HepG2 (cell line): Measurements from ENCODE around the gene PDE4D. TPM values are rescaled to one million over a fixed set of nuclear protein-coding genes. Genes with fewer than 3 reads are reported as not detected.

Source experiments
- ATAC-seq: fragments of 200-7000 bp; cut with Tn5 transposase; 3 replicates; pipeline ENCODE4 v1.9.1; 2020; ENCODE audit warnings: mild to moderate bottlenecking, moderate library complexity
- BruUV-seq: library from RNA; stranded (reverse); fragments of 400-500 nt; replicated peaks from 2 replicates; lab custom pipeline; 2021; lab: Mats Ljungman, UMichigan
- CTCF ChIA-PET: fragments of 300-600 bp; formaldehyde crosslinking; extraction: SDS; loops from one replicate; lab custom pipeline; 2021; ENCODE audit warnings: low total read pairs, inconsistent platforms, low intra/inter-chr PET ratio; lab: Yijun Ruan, JAX
- POLR2A ChIA-PET: fragments of 350-600 bp; sonication (Branson Sonifier 250); formaldehyde crosslinking; loops from one replicate; lab custom pipeline; 2020; ENCODE audit warnings: antibody characterized with exemption, inconsistent platforms; lab: Yijun Ruan, JAX
- DNase-seq: peaks from one replicate; pipeline ENCODE4 v3.0.0-alpha.2; 2015; ENCODE audit warnings: low spot score
- FAIRE-seq: peaks from 3 replicates; lab custom pipeline; 2011; peaks lifted over from hg19 to GRCh38; lab: Jason Lieb, UNC
- H2AFZ ChIP-seq: one replicate; pipeline ENCODE4 v1.6.1; 2011; ENCODE audit warnings: low read length, inconsistent platforms
- H3K27ac ChIP-seq: fragments of 300-600 bp; 3 replicates; pipeline ENCODE4 v1.8.0; 2011; ENCODE audit warnings: mixed run types, mild to moderate bottlenecking, mixed read lengths, low read length, inconsistent platforms; ENCODE audit not compliant: insufficient read depth; ENCODE audit errors: extremely low read length
- H3K27me3 ChIP-seq, 2 experiments: fragments of 200-600 bp in 1 of 2; 2 replicates in 1 of 2; 3 replicates in 1 of 2; pipeline versions ENCODE4 v1.6.0 to v1.8.0; 2011; ENCODE audit warnings: low read length in 2 of 2, mild to moderate bottlenecking in 2 of 2, moderate library complexity in 2 of 2, inconsistent platforms in 1 of 2; ENCODE audit not compliant: insufficient read depth in 2 of 2, control insufficient read depth in 1 of 2
- H3K36me3 ChIP-seq, 2 experiments: fragments of 200-600 bp in 1 of 2; replicated peaks in 1 of 2; 2 replicates in 1 of 2; 3 replicates in 1 of 2; pipeline versions ENCODE4 v1.5.1 to v1.8.0; 2011; ENCODE audit warnings: low read length in 2 of 2, inconsistent platforms in 1 of 2; ENCODE audit not compliant: insufficient read depth in 2 of 2, control insufficient read depth in 1 of 2
- H3K4me1 ChIP-seq: 2 replicates; pipeline ENCODE4 v1.5.1; 2012; ENCODE audit warnings: low read length, inconsistent platforms; ENCODE audit not compliant: insufficient read depth
- H3K4me2 ChIP-seq: 2 replicates; pipeline ENCODE4 v1.6.0; 2011; ENCODE audit warnings: low read depth, low read length, inconsistent platforms
- H3K4me3 ChIP-seq, 3 experiments: fragments of 200-600 bp in 1 of 3; sonication (generic), shearing (Covaris generic) in 1 of 3; replicated peaks in 1 of 3; 2 replicates each; pipeline ENCODE4 v1.5.1; 2011 to 2016; ENCODE audit warnings: low read length in 3 of 3, inconsistent platforms in 2 of 3, low read depth in 2 of 3, mild to moderate bottlenecking in 2 of 3, control low read depth in 1 of 3, mixed read lengths in 1 of 3; ENCODE audit not compliant: insufficient read depth in 1 of 3
- H3K79me2 ChIP-seq: one replicate; pipeline ENCODE4 v1.6.1; 2011; ENCODE audit warnings: low read length, inconsistent platforms; ENCODE audit not compliant: insufficient read depth
- H3K9ac ChIP-seq: 2 replicates; pipeline ENCODE4 v1.6.0; 2011; ENCODE audit warnings: mild to moderate bottlenecking, low read depth, low read length, inconsistent platforms; ENCODE audit not compliant: insufficient read depth
- H3K9me3 ChIP-seq: 2 replicates; pipeline ENCODE4 v1.5.1; 2012; ENCODE audit warnings: mild to moderate bottlenecking, low read length
- H4K20me1 ChIP-seq: 2 replicates; pipeline ENCODE4 v1.6.0; 2011; ENCODE audit warnings: inconsistent platforms, mild to moderate bottlenecking, low read length, moderate library complexity; ENCODE audit not compliant: insufficient read depth
- FOXK1 ChIP-seq: sonication (generic); formaldehyde crosslinking; IDR thresholded peaks from 2 replicates; pipeline ENCODE4 v1.4.0; 2020; ENCODE audit warnings: low read depth, missing genetic modification reagents, borderline replicate concordance
- PPARG ChIP-seq: conservative IDR thresholded peaks from 2 replicates; pipeline ENCODE4 v1.6.1; 2016; ENCODE audit warnings: missing biosample characterization, missing genetic modification reagents
- RFX1 ChIP-seq: fragments of 450-650 bp; IDR thresholded peaks from 2 replicates; pipeline ENCODE4 v1.6.1; 2017
- SETDB1 ChIP-seq: sonication (generic); formaldehyde crosslinking; IDR thresholded peaks from 2 replicates; pipeline ENCODE4 v1.5.1; 2020; ENCODE audit warnings: missing genetic modification reagents, mild to moderate bottlenecking, borderline replicate concordance
- ZNF792 ChIP-seq: IDR thresholded peaks from 2 replicates; pipeline ENCODE4 v1.6.1; 2016
- WGBS: methylation state at CpG from one replicate; pipeline ENCODE4 v1.1.6; 2017; ENCODE audit warnings: low lambda C conversion rate; 5-methylcytosine and 5-hydroxymethylcytosine counted together
- in situ Hi-C: cut with HindIII; loops from 2 replicates; pipeline ENCODE4 v1.10.0; 2017; ENCODE audit warnings: low pct_unique_long_range_greater_than_20kb; ENCODE audit not compliant: extremely low pct_ligation_motif_present
- intact Hi-C: fragments of 100-400 bp; cut with micrococcal nuclease; formaldehyde crosslinking; loops from one replicate; pipeline ENCODE4 v1.10.0; 2022; ENCODE audit not compliant: unreplicated experiment
- polyA plus RNA-seq, 8 experiments: library from polyadenylated mRNA; depleted of rRNA in 3 of 8; stranded (reverse) in 7 of 8; unstranded in 1 of 8; fragments of >200 nt; fragmentation: Illumina TruSeq in 4 of 8; extraction: Trizol in 4 of 8; gene quantifications; 2 replicates each; pipeline versions ENCODE4 v1.2.1 to v1.2.3, GENCODE V29; 2011 to 2016; ENCODE audit warnings: low read depth in 4 of 8, missing spikeins in 1 of 8, mixed read lengths in 1 of 8; ENCODE audit not compliant: insufficient read depth in 1 of 8
- total RNA-seq, 5 experiments: library from RNA; depleted of rRNA; stranded (reverse); fragments of >200 nt; fragmentation: Illumina TruSeq; extraction: Trizol; gene quantifications; 2 replicates each; pipeline ENCODE4 v1.2.3, GENCODE V29; 2016; ENCODE audit warnings: low read depth in 1 of 5
- TF ChIP-seq, protein P1 (sequence below): sonication (generic); formaldehyde crosslinking; IDR thresholded peaks from 2 replicates; pipeline ENCODE4 v1.4.0; 2020; ENCODE audit warnings: missing genetic modification reagents, borderline replicate concordance

Gene PDE4D
- total and polyA plus RNA-seq, 2 of the 13 experiments (the other 11 are each of a cell fraction or from before 2014, with no cell fraction given): 7.0 to 12.2 TPM

- POLR2A ChIA-PET: interaction anchor here (0.5 kb wide), 1 partner anchor 592 kb away, joined by 3 read pairs; no protein-coding TSS in a partner anchor
- ATAC-seq: no peak
- in situ Hi-C loops: no loop called here
- TF ChIP-seq RFX1 (no peak), PPARG (CRISPR knock-in tag) (no peak), ZNF792 (CRISPR knock-in tag) (no peak), SETDB1 (CRISPR knock-in tag) (no peak), FOXK1 (CRISPR knock-in tag) (no peak)
- TF ChIP-seq, protein P1, sequence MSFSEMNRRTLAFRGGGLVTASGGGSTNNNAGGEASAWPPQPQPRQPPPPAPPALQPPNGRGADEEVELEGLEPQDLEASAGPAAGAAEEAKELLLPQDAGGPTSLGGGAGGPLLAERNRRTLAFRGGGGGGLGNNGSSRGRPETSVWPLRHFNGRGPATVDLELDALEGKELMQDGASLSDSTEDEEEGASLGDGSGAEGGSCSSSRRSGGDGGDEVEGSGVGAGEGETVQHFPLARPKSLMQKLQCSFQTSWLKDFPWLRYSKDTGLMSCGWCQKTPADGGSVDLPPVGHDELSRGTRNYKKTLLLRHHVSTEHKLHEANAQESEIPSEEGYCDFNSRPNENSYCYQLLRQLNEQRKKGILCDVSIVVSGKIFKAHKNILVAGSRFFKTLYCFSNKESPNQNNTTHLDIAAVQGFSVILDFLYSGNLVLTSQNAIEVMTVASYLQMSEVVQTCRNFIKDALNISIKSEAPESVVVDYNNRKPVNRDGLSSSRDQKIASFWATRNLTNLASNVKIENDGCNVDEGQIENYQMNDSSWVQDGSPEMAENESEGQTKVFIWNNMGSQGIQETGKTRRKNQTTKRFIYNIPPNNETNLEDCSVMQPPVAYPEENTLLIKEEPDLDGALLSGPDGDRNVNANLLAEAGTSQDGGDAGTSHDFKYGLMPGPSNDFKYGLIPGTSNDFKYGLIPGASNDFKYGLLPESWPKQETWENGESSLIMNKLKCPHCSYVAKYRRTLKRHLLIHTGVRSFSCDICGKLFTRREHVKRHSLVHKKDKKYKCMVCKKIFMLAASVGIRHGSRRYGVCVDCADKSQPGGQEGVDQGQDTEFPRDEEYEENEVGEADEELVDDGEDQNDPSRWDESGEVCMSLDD (CRISPR knock-in tag): no peak
- TF ChIP-seq, all 625 proteins: peak for 0
- Histone ChIP-seq H3K9me3 (no peaks in the 10 kb centered on the region), H3K36me3 (no peaks in the 10 kb centered on the region), H2AFZ (no peak overlapping the region), H3K4me2 (no peak overlapping the region), H3K27ac (no peak overlapping the region), H3K27me3 (no peaks in the 10 kb centered on the region), H3K9ac (no peak overlapping the region), H3K4me3 (no peak overlapping the region), H3K79me2 (no peaks in the 10 kb centered on the region), H3K4me1 (peaks cover 9% of the 10 kb centered on the region), H4K20me1 (no peaks in the 10 kb centered on the region; the same call in 1 of the 2 replicates)
- no peak for DNase-seq
- WGBS: 64% methylated on average over 11 of the region's 11 CpGs
- no TSS peak for BruUV-seq
- intact Hi-C loops: no loop called here
- no peak for FAIRE-seq
- CTCF ChIA-PET: no interaction called here
These were observed 777.2 kb downstream of the PDE4D start for GRCh38 chr5:59116231-59116865.
